Left lung (tissue), 10 donors: ENCODE measurements around the gene SLC17A3. TPM values are rescaled to one million over a fixed set of nuclear protein-coding genes. Genes with fewer than 3 reads are reported as not detected.

ENCODE experiments used
- ATAC-seq: fragments of 200-7000 bp; cut with Tn5 transposase; one replicate; pipeline ENCODE4 v1.9.1; 2020; ENCODE audit warnings: moderate library complexity
- DNase-seq, 4 donors: peaks; one replicate each; pipeline ENCODE4 v3.0.0-alpha.2; 2013 to 2020
- H3K27ac ChIP-seq, 2 donors: fragments of 200-600 bp; sonication (generic) in 1 of 2; one replicate each; pipeline versions ENCODE4 v1.5.0 to v1.8.0; 2020 to 2021
- H3K27me3 ChIP-seq, 2 donors: fragments of 200-600 bp; sonication (generic) in 1 of 2; one replicate each; pipeline versions ENCODE4 v1.5.0 to v1.8.0; 2020 to 2021
- H3K36me3 ChIP-seq, 2 donors: fragments of 200-600 bp; sonication (generic) in 1 of 2; one replicate each; pipeline versions ENCODE4 v1.5.0 to v1.8.0; 2020 to 2021
- H3K4me1 ChIP-seq, 2 donors: fragments of 200-600 bp; one replicate each; pipeline ENCODE4 v1.8.0; 2021
- H3K4me3 ChIP-seq, 2 donors: fragments of 200-600 bp; sonication (generic) in 1 of 2; one replicate each; pipeline versions ENCODE4 v1.5.0 to v1.8.0; 2020 to 2021; ENCODE audit warnings: mild to moderate bottlenecking in 1 of 2
- H3K9me3 ChIP-seq, 2 donors: fragments of 200-600 bp; sonication (generic) in 1 of 2; one replicate each; pipeline versions ENCODE4 v1.5.0 to v1.8.0; 2020 to 2021
- CTCF ChIP-seq, 2 donors: fragments of 200-600 bp; sonication (generic) in 1 of 2; IDR thresholded peaks; one replicate each; pipeline versions ENCODE4 v1.5.0 to v1.8.0; 2021; ENCODE audit warnings: antibody characterized with exemption in 2 of 2
- intact Hi-C, 2 donors: fragments of 100-400 bp; cut with DNase I; formaldehyde crosslinking; loops; one replicate each; pipeline versions ENCODE4 v1.11.2 to v1.14.2; 2022
- polyA plus RNA-seq, 6 donors: library from polyadenylated mRNA; unstranded; fragments of 120-200 nt; gene quantifications; one replicate each; pipeline ENCODE4 v1.2.1, GENCODE V29; 2013; ENCODE audit not compliant: insufficient read length in 6 of 6
- total RNA-seq, 2 donors: library from RNA; stranded (reverse); fragmentation: NEBNext Ultra II Directional; extraction: Animal tissue kit (Norgen Biotek cat#: 25700); gene quantifications; one replicate each; pipeline ENCODE4 v1.2.1, GENCODE V29; 2021
- donor health status: DM: no; HTN: yes; CAD: no.
- donor health status: DM: no; HTN: no; CAD: no.

The SLC17A3 gene
- total and polyA plus RNA-seq, 8 donors: 0.11 to 0.22 (median 0.19) TPM; not detected in 4

DNA sequence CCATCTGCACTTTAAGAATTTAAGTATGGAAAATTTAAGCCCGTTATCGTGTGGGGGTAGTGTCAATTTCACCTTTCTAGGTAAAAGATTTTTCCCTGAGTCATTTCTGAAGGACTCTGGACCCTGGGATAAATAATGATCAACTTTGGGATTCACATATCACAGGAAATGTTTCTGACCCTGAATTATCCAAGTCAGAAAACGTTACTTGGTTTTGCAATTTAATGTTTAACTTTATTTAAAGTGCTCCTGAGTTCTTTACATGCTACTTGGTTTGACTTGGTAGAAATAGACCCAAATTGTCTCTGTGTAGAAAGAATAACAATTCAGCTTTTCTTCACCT is 1.5 kb upstream of the SLC17A3 start:
- intact Hi-C loops: no loop called here
- H3K4me1 ChIP-seq: no peaks in the 10 kb centered on the region
- H3K36me3 ChIP-seq: no peaks in the 10 kb centered on the region
- no peaks in the 10 kb centered on the region for H3K9me3 ChIP-seq
- H3K4me3 ChIP-seq: no peak overlapping the region
- no peaks in the 10 kb centered on the region for H3K27me3 ChIP-seq
- no peak for ATAC-seq
- no peak for TF ChIP-seq CTCF (IDR thresholded peaks at IDR 0.05)
- DNase-seq: no peak
- H3K27ac ChIP-seq: no peak overlapping the region

DNA sequence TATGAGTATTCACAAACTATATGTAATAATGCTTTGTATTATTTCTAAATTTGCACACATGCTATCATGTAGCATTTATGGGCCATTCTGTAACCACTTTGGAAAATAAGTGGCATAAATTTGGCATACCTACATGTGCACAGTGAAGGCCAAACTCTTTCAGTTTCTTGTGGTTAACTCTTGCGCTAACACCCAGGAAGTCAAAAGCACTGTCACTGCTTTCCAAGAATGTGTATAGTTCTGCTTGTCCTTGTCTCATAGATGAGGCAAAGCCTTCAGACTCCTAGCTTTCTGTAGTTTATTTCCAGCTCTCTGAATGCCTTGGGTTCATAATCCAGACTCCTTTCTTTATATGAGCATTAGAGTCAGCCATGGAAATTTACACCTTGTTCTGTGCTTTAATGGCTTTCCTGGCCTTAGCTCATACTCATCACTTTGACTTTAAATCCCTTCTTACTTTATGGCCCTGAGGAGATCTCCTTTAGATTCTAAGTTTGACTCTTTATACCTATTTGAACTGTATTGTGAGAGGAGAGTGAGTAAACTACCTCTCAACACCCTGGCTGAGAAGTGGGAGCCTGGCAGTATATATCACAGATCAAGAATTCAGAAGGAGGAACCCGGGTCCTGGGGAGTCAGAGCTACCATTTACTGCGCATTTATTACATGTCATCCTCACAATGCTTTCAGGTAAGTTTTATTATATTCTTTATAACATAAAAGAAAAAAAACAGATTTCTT is 949 bp upstream of the SLC17A3 start:
- Histone ChIP-seq H3K4me3 (no peak overlapping the region), H3K9me3 (no peaks in the 10 kb centered on the region), H3K27ac (no peak overlapping the region), H3K4me1 (no peaks in the 10 kb centered on the region), H3K36me3 (no peaks in the 10 kb centered on the region), H3K27me3 (no peaks in the 10 kb centered on the region)
- intact Hi-C loops: no loop called here
- no peak for DNase-seq
- no peak for TF ChIP-seq CTCF (IDR thresholded peaks at IDR 0.05)
- no peak for ATAC-seq

- intact Hi-C loops: no loop called here
- no peak overlapping the region for H3K4me3 ChIP-seq
Observed at GRCh38 chr6:25872814-25873213, 1.2 kb downstream of the SLC17A3 start.

GRCh38 chr6:25869840-25870239 is 4.2 kb downstream of the SLC17A3 start:
- no peak for DNase-seq
- no peak for TF ChIP-seq CTCF (IDR thresholded peaks at IDR 0.05)
- intact Hi-C loops: no loop called here

More at GRCh38 chr6:25872814-25873213, 1.2 kb downstream of the SLC17A3 start:
- Histone ChIP-seq H3K27me3 (no peaks in the 10 kb centered on the region), H3K36me3 (no peaks in the 10 kb centered on the region), H3K27ac (no peak overlapping the region), H3K4me1 (no peaks in the 10 kb centered on the region), H3K9me3 (no peaks in the 10 kb centered on the region)
- ATAC-seq (no peak), DNase-seq (no peak)
- no peak for TF ChIP-seq CTCF (IDR thresholded peaks at IDR 0.05)

GRCh38 chr6:25868436-25869183 is 5.4 kb downstream of the SLC17A3 start:
- DNase-seq (no peak), ATAC-seq (no peak)
- Histone ChIP-seq H3K4me1 (no peaks in the 10 kb centered on the region), H3K36me3 (no peaks in the 10 kb centered on the region), H3K9me3 (no peaks in the 10 kb centered on the region), H3K27ac (no peak overlapping the region), H3K4me3 (no peak overlapping the region), H3K27me3 (no peaks in the 10 kb centered on the region)
- intact Hi-C loops: no loop called here
- no peak for TF ChIP-seq CTCF (IDR thresholded peaks at IDR 0.05)

More at GRCh38 chr6:25869840-25870239, 4.2 kb downstream of the SLC17A3 start:
- Histone ChIP-seq H3K36me3 (no peaks in the 10 kb centered on the region), H3K4me1 (no peaks in the 10 kb centered on the region), H3K27me3 (no peaks in the 10 kb centered on the region), H3K27ac (no peak overlapping the region), H3K4me3 (no peak overlapping the region), H3K9me3 (no peaks in the 10 kb centered on the region)
- ATAC-seq: no peak
